Muscle layer of colon (tissue), 2 donors: Measurements from ENCODE around the gene ABRAXAS1.
"Not testable (repeated sequence)": the region's sequence is repeated elsewhere in the genome, so short reads cannot be mapped to it uniquely, and the experiment has no call there.

ENCODE experiments used
- H3K27ac ChIP-seq: one replicate; pipeline ENCODE4 v1.7.0; 2013; ENCODE audit warnings: low read depth, mild to moderate bottlenecking, low read length, moderate library complexity
- H3K27me3 ChIP-seq, 2 donors: one replicate each; pipeline ENCODE4 v1.7.0; 2013; ENCODE audit warnings: low read length in 2 of 2, mild to moderate bottlenecking in 2 of 2; ENCODE audit not compliant: insufficient read depth in 2 of 2, control insufficient read depth in 1 of 2
- H3K36me3 ChIP-seq: one replicate; pipeline ENCODE4 v1.7.0; 2013; ENCODE audit warnings: mild to moderate bottlenecking, low read length; ENCODE audit not compliant: insufficient read depth
- H3K4me1 ChIP-seq: one replicate; pipeline ENCODE4 v1.7.0; 2013; ENCODE audit warnings: mild to moderate bottlenecking, low read length; ENCODE audit not compliant: insufficient read depth
- H3K4me3 ChIP-seq, 2 donors: one replicate each; pipeline ENCODE4 v1.7.0; 2013; ENCODE audit warnings: low read length in 2 of 2, low read depth in 1 of 2, mild to moderate bottlenecking in 1 of 2, moderate library complexity in 1 of 2
- H3K9ac ChIP-seq: one replicate; pipeline ENCODE4 v1.7.0; 2013; ENCODE audit warnings: low read length
- H3K9me3 ChIP-seq: one replicate; pipeline ENCODE4 v1.7.0; 2013; ENCODE audit warnings: mild to moderate bottlenecking, low read length
- donor health status: abdominal sarcoma.
- donor health status: Adenocarcinoma of cecum.

Gene ABRAXAS1

GRCh38 chr4:83496085-83496917, 11.4 kb upstream of the ABRAXAS1 start:
- H3K9me3 ChIP-seq, H3K27ac ChIP-seq, H3K9ac ChIP-seq, H3K4me1 ChIP-seq, H3K4me3 ChIP-seq, H3K36me3 ChIP-seq, H3K27me3 ChIP-seq: not testable (repeated sequence)

- no peaks in the 10 kb centered on the region for H3K4me1 ChIP-seq
- no peaks in the 10 kb centered on the region for H3K36me3 ChIP-seq
- no peak overlapping the region for H3K9ac ChIP-seq
- no peak overlapping the region for H3K27ac ChIP-seq
- no peaks in the 10 kb centered on the region for H3K9me3 ChIP-seq
- no peak overlapping the region for H3K4me3 ChIP-seq
- no peaks in the 10 kb centered on the region for H3K27me3 ChIP-seq
Observed at GRCh38 chr4:83490876-83491450, 6.1 kb upstream of the ABRAXAS1 start.

- Histone ChIP-seq H3K9ac (no peak overlapping the region), H3K9me3 (no peaks in the 10 kb centered on the region), H3K27me3 (no peaks in the 10 kb centered on the region), H3K36me3 (no peaks in the 10 kb centered on the region), H3K4me1 (peaks cover 5% of the 10 kb centered on the region), H3K4me3 (no peak overlapping the region), H3K27ac (no peak overlapping the region)
Observed at GRCh38 chr4:83489711-83490326, 4.9 kb upstream of the ABRAXAS1 start.

DNA sequence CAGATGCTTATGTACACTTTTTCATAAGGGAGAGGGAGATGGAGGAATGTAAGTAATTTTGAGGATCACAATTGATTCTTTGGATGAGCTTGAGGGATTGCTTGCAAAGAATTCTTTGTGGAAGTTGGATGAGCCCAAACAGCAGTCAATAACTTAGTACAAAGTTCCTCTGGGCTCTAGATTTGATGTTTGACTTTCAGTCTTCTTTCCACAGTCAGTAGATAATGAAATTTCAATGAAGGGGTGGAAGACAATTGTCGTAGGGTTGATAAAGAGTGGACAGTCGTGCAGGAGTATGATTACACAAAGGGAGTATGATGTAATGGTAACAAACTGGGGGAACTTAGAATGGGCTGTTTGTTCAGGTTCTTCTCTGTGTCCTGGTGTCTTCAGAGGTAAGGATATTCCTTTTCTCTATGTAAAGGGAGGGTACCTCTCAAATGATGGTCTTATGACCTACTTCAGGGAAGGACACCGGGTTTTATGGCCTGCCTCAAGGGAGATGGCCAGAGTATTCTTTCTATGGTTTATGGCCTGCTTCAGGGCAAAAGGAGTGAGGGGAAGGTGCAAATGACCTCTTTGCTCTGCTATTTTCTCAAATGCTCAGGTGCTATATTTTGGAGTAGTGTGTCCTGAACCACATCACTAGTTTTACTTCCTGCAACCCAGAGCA, 1.7 kb upstream of the ABRAXAS1 start:
- H3K9ac ChIP-seq = no peak overlapping the region
- H3K4me3 ChIP-seq = no peak overlapping the region
- H3K27ac ChIP-seq = no peak overlapping the region
- peaks cover 5% of the 10 kb centered on the region for H3K4me1 ChIP-seq
- H3K9me3 ChIP-seq = no peaks in the 10 kb centered on the region
- H3K36me3 ChIP-seq = no peaks in the 10 kb centered on the region
- H3K27me3 ChIP-seq = no peaks in the 10 kb centered on the region

- no peaks in the 10 kb centered on the region for H3K4me1 ChIP-seq
- H3K36me3 ChIP-seq = no peaks in the 10 kb centered on the region
- H3K27me3 ChIP-seq = no peaks in the 10 kb centered on the region
- H3K9ac ChIP-seq = no peak overlapping the region
- H3K9me3 ChIP-seq = no peaks in the 10 kb centered on the region
- H3K27ac ChIP-seq = no peak overlapping the region
- no peak overlapping the region for H3K4me3 ChIP-seq
Observed at GRCh38 chr4:83473966-83474365, 10.9 kb downstream of the ABRAXAS1 start.

DNA sequence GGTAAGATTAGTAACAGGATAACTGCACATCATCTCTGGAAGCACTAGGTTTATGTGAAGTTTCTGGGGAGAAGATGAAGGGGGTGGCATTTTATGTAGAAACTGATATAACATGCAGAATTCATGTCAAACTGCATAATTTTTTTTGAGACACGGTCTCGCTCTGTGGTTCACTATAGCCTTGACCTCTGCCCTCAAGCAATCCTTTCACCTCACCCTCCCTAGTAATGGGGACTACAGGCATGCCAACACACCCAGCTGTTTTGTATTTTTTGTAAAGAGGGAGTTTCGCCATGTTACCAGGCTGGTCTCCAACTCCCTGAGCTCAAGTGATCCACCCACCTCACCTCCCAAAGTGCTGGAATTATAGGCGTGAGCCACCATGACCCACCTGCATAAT, 11.5 kb downstream of the ABRAXAS1 start:
- no peaks in the 10 kb centered on the region for H3K9me3 ChIP-seq
- H3K27me3 ChIP-seq = no peaks in the 10 kb centered on the region
- no peak overlapping the region for H3K27ac ChIP-seq
- H3K4me1 ChIP-seq = no peaks in the 10 kb centered on the region
- no peak overlapping the region for H3K4me3 ChIP-seq
- no peaks in the 10 kb centered on the region for H3K36me3 ChIP-seq
- H3K9ac ChIP-seq = no peak overlapping the region

GRCh38 chr4:83456184-83456501, 28.8 kb downstream of the ABRAXAS1 start:
- H3K4me3 ChIP-seq = peak overlapping the region; percentile 38 to 98
- no peaks in the 10 kb centered on the region for H3K27me3 ChIP-seq
- H3K4me1 ChIP-seq = peaks cover 10% of the 10 kb centered on the region
- peak overlapping the region; percentile 79 for H3K27ac ChIP-seq
- H3K9ac ChIP-seq = peak overlapping the region; percentile 97
- peaks cover 41% of the 10 kb centered on the region for H3K36me3 ChIP-seq
- H3K9me3 ChIP-seq = no peaks in the 10 kb centered on the region

DNA sequence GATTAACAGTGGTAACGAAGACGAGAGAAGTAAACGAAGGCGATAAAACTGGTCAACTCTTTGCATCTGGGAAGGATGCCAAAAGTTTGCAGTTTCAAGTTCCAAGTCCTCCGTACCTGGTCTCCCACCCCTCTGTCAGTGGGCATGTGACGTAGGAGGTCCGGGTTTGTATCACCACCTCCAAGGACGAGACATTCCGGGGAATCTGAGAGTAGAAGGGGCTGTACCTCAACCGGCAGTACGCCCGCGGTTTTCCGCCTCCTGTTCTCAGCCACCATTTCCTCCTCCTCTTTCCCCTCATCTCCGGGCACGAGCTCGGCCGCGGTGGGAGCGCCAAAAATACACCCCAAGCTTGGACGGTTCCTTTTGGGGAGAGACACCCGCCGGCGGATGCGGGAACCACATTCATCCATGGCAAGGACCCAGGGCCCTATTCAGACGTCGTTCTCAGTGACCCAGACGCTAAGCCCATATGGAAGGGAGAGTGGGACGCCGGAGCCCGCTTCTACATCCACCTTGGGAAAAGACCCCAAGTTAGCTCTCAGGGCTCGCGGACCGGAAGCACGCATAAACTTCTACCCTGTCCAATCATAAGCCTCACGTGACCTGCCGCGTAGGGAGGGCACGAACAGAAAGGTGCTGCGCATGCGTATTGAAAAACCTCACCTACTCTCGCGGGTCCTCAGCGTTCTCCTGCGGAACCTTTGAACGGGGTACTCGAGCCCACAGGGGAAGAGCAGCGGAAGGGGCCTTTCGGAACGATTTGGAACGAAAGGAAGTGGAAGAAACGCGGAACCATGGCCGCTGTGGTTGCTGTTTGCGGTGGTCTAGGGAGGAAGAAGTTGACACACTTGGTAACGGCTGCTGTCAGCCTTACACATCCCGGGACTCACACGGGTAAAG, 29.4 kb downstream of the ABRAXAS1 start, which contains the start of the genes HELQ and MRPS18C:
HELQ (minus strand) TSS at position 543 of the 903 bp plus-strand sequence; CDS start at position 413, 130 bp downstream.
MRPS18C (plus strand) TSS at position 778 of the 903 bp plus-strand sequence; CDS start at position 798, 20 bp downstream.
- H3K36me3 ChIP-seq = peaks cover 35% of the 10 kb centered on the region
- H3K27ac ChIP-seq = peak within 1 kb of the TSS; percentile 79
- H3K4me1 ChIP-seq = peaks cover 10% of the 10 kb centered on the region

DNA sequence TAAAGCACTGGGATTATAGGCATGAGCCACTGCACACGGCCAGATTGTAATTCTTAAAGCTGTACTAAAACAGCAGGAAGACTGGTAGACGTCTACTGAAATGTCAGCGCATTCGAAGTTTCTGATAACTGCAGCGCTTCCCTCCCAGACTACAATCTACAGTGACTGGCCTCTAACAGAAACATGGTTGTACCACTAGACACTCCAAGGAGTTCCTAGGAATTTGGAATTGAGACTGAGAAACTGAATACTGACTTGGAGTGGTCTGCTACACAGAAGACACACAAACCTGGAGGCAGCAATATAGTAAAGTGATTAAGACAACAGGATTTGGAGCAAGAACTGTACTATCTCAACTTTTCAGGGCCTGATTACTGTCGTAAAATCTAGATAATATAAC, 30.2 kb downstream of the ABRAXAS1 start:
- H3K9ac ChIP-seq = peak overlapping the region; percentile 97
- peaks cover 27% of the 10 kb centered on the region for H3K36me3 ChIP-seq
- peak overlapping the region; percentile 38 to 98 for H3K4me3 ChIP-seq
- H3K27ac ChIP-seq = peak overlapping the region; percentile 79
- H3K4me1 ChIP-seq = peaks cover 10% of the 10 kb centered on the region
- H3K9me3 ChIP-seq = no peaks in the 10 kb centered on the region
- no peaks in the 10 kb centered on the region for H3K27me3 ChIP-seq

More for the DNA sequence above, 29.4 kb downstream of the ABRAXAS1 start, which contains the start of the genes HELQ and MRPS18C:
- Histone ChIP-seq H3K9ac (peak within 1 kb of the TSS; percentile 97), H3K27me3 (no peaks in the 10 kb centered on the region), H3K4me3 (peak within 1 kb of the TSS; percentile 38 to 98), H3K9me3 (no peaks in the 10 kb centered on the region)

GRCh38 chr4:83449009-83449408, 35.9 kb downstream of the ABRAXAS1 start:
- peaks cover 3% of the 10 kb centered on the region for H3K4me1 ChIP-seq
- H3K9me3 ChIP-seq = no peaks in the 10 kb centered on the region
- peaks cover 6% of the 10 kb centered on the region for H3K36me3 ChIP-seq
- H3K27ac ChIP-seq = no peak overlapping the region
- no peak overlapping the region for H3K9ac ChIP-seq
- H3K4me3 ChIP-seq = no peak overlapping the region
- H3K27me3 ChIP-seq = no peaks in the 10 kb centered on the region
